COR-L47 (cell line): ENCODE measurements around the gene ATXN1.
"Not testable (repeated sequence)": the region's sequence is repeated elsewhere in the genome, so short reads cannot be mapped to it uniquely, and the experiment has no call there.

Experiments used
- DNase-seq: peaks from one replicate; lab custom pipeline; 2025; lab: John Stamatoyannopoulos, UW

Gene ATXN1

GRCh38 chr6:16274885-16275589 is 486.2 kb downstream of the ATXN1 start:
- no peak for DNase-seq

GRCh38 chr6:16274483-16274882 is 486.8 kb downstream of the ATXN1 start:
- no peak for DNase-seq

DNA sequence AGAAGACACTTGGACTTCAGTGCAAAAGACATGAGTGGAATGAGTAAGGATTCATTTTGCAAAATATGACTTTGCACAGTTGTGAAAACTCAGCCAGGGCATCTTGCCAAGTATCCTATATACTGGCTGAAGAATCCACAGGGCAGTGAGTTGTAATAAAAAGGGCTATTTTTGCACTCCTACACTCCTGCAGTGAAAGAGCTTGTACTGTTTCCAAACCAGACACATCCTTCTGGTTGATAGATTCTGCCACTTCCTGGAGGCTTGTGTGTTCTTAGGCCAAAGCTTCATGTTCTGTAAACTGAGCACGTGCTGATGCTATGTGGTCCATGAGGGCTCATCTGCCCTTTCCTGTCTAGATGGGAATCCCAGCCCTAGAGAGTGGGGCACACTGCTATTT is 488.0 kb downstream of the ATXN1 start:
- DNase-seq = no peak

- no peak for DNase-seq
Measured at GRCh38 chr6:16272201-16272600, 489.1 kb downstream of the ATXN1 start.

DNA sequence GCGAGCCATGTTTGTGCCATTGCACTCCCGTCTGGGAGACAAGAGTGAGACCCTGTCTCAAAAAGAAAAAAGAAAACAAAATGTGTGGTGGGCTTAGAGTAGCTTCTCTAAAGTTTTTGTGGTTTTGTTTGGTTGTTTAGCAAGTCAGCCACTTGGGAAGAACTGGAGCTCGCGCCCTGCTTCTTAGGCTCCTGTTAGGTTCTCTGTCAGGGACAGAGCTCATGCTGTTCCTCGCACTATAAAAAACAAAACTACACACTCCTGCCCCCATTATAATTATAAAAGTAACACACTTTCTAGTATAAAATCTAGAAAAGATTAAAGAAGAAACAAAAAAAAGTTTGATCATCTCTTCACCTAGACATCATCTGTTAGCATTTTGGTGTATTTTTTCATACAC is 489.8 kb downstream of the ATXN1 start:
- DNase-seq = no peak

DNA sequence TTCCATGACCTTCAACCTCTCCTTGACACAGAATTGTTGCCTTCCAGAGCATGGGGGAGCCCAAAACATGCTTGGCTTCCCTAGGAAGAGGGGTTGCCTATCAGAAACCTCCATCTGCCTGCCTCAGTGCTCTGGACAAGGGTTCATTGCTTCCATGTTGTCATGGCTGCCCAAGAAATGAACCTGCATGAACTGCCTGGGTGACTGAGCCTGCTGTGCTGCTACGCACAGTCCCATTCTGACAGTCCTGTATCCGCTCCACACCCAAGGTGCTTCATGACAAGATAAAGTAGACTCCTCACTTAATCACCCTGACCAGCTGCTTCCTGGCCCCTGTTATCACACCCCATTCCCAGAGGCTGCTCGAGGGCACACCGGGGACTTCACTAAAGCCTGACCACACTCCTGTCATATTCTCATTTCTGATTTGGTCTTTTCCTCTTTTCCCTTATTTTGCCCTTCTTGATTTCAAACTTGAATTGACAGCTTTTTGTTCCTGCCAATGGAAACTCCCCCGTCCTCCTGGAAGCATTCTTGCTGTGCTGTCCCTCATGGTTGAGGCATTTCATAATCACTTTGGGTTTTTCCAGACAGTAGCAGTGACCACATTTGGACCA is 491.0 kb downstream of the ATXN1 start:
- no peak for DNase-seq

GRCh38 chr6:16269442-16270070 is 491.7 kb downstream of the ATXN1 start:
- DNase-seq = not testable (repeated sequence)

GRCh38 chr6:16267428-16268263 is 493.6 kb downstream of the ATXN1 start:
- DNase-seq = no peak

- DNase-seq = no peak
Measured at GRCh38 chr6:16265351-16266341, 495.6 kb downstream of the ATXN1 start.

- DNase-seq = no peak
Measured at GRCh38 chr6:16264785-16265184, 496.5 kb downstream of the ATXN1 start.

DNA sequence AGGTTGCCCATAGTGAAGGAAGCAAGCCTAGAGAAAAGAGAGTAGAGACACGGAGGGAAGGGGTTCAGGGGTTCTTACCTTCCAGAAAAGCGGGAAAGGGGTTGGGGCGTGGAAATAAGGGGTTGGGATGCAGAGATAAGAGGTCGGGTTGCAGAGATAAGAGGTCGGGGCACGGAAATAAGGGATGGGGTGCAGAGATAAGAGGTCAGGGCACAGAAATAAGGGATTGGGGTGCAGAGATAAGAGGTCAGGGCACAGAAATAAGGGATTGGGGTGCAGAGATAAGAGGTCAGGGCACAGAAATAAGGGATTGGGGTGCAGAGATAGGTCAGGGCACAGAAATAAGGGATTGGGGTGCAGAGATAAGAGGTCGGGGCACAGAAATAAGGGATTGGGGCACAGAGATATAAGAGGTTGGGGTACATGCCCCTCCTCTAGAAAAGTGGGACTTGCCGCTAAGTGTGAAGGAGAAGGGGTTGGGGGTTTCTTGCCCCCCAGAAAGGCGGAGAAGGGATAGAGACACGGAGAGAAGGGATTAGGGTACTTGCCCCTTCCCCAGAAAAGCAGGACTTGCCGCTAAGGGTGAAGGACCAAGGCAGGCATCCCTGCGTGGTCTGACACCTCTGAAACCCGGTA is 497.7 kb downstream of the ATXN1 start:
- DNase-seq = not testable (repeated sequence)

DNA sequence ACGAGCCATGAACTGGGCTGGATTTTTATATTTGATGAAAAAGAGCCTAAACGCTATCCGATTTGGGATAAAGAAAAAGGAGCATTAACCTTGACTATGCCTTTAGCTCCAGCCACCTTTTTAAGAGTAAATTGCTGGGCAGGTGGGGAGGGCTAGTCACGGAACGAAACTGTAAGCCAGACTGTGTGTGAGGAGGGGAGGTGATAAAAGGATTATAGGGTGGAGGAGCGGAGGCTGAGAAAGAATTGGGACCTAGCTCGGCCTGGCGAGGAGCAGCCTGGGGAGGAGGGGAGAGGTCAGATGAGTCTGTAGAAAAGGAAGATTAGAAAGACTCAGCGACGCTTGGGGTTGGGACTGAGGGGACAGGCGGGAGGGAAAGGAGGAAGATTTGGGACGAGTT is 498.5 kb downstream of the ATXN1 start:
- not testable (repeated sequence) for DNase-seq

DNA sequence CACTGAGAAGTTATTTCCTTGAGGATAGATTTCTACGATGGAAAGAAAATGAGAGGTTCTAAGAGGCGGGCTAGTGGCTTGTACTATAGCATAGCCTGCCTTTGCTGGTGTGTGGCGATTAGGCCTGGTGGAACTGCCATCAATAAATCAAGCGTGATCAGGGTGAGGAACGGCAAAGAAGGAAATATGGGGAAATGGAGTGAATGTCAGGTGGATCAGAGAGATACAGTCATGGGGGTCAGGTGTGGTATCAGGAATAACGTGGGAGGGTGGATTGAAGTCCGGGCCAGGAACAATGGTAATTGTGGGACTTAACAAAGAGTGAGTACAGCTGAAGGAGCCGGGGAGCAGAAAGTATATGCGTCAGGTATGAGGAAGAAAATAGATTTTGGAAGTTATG is 500.7 kb downstream of the ATXN1 start:
- DNase-seq = not testable (repeated sequence)

- not testable (repeated sequence) for DNase-seq
Measured at GRCh38 chr6:16259604-16260003, 501.7 kb downstream of the ATXN1 start.

GRCh38 chr6:16258709-16259075 is 502.6 kb downstream of the ATXN1 start:
- no peak for DNase-seq

DNA sequence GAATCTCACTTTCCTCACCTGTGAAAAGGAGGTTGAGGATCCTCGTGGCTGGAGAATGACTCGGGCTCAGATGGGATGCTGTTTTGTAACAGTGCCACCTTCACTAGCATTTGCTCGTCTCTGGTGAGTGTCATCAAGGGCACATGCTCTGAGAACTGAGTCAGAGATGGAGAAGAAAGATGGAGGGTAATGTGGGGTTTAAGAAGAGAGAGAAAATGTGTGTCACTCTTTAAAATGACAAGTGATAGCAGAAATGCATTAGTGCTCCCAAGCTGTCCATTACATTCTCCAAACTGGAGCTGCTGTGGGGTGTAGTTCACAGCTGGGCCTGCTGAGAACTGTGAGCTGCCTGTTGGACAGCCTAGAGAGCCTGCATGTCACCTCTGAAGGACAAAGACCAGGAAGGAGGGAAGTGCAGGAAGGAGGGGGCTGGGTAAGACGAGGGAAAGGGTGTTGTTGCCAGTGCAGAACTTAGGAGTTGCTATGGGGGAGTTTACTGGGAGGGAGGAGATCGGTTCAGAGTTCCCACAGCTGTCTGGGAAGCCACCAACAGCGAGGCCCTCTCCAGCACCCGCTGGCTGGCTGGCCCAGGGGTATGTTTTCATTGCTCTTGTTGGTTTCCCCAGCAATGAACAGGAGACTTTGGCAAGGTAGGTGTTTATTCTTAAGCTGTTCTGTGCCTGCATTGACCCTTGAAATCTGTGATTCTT is 503.1 kb downstream of the ATXN1 start:
- DNase-seq = no peak

DNA sequence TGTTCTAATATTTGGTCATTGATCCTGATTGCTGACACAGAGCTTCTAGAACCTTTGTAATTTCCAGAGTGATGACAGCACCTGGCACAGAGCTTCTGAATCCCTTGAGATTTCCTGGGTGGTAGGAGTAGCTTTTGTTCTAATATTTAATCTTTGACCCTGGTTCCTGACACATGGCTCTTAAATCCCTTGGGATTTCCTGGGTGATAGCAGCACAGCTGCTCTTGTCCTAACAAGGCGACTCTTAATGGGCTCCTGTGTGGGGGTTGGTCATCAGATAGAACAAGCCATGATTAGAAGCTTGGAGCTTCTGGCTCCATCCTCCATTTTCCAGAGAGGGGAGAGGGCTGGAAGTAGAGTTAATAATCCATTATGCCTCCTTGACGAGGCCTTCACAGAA is 504.5 kb downstream of the ATXN1 start:
- DNase-seq = no peak

GRCh38 chr6:16254535-16254934 is 506.7 kb downstream of the ATXN1 start:
- no peak for DNase-seq

- no peak for DNase-seq
Measured at GRCh38 chr6:16253399-16254144, 507.7 kb downstream of the ATXN1 start.
